Ramos (cell line): ENCODE measurements around the gene ZNF764.
"Not testable (repeated sequence)": the region's sequence is repeated elsewhere in the genome, so short reads cannot be mapped to it uniquely, and the experiment has no call there.

Experiments
- in situ Hi-C: fragments of 300-500 bp; cut with MboI; formaldehyde crosslinking; loops from one replicate; pipeline ENCODE4 v1.14.3; 2022; ENCODE audit warnings: low sequenced_read_pairs; ENCODE audit not compliant: unreplicated experiment

ZNF764 gene

GRCh38 chr16:30528799-30529457, 29.2 kb downstream of the ZNF764 start:
- in situ Hi-C loops = no loop called here

GRCh38 chr16:30527635-30528178, 30.5 kb downstream of the ZNF764 start:
- in situ Hi-C loops = no loop called here

- in situ Hi-C loops = no loop called here
Measured at GRCh38 chr16:30526823-30527634, 31.1 kb downstream of the ZNF764 start.

GRCh38 chr16:30526137-30526822, 31.9 kb downstream of the ZNF764 start, which contains the start of gene ZNF768:
TSS of gene ZNF768 (minus strand) at chr16:30526566. CDS start at chr16:30526413, 153 bp downstream.
- in situ Hi-C loops = no loop called here

- in situ Hi-C loops = no loop called here
Measured at GRCh38 chr16:30525844-30526136, 32.4 kb downstream of the ZNF764 start.

GRCh38 chr16:30524575-30525568, 33.3 kb downstream of the ZNF764 start:
- in situ Hi-C loops = no loop called here

GRCh38 chr16:30523768-30524574, 34.2 kb downstream of the ZNF764 start:
- in situ Hi-C loops = no loop called here

GRCh38 chr16:30522702-30523463, 35.3 kb downstream of the ZNF764 start:
- in situ Hi-C loops = not testable (repeated sequence)

GRCh38 chr16:30521873-30522641, 36.1 kb downstream of the ZNF764 start:
- in situ Hi-C loops = no loop called here

- in situ Hi-C loops = no loop called here
Measured at GRCh38 chr16:30521476-30521872, 36.7 kb downstream of the ZNF764 start.

GRCh38 chr16:30519120-30520049, 38.8 kb downstream of the ZNF764 start:
- in situ Hi-C loops = no loop called here

GRCh38 chr16:30518552-30518951, 39.6 kb downstream of the ZNF764 start:
- in situ Hi-C loops = no loop called here

- in situ Hi-C loops = no loop called here
Measured at GRCh38 chr16:30515275-30515674, 42.9 kb downstream of the ZNF764 start.

GRCh38 chr16:30511509-30511908, 46.7 kb downstream of the ZNF764 start:
- in situ Hi-C loops = no loop called here

- in situ Hi-C loops = no loop called here
Measured at GRCh38 chr16:30510376-30510938, 47.7 kb downstream of the ZNF764 start.

GRCh38 chr16:30509081-30509765, 49.0 kb downstream of the ZNF764 start:
- in situ Hi-C loops = no loop called here
